Peyer's patch (tissue), 4 donors: ENCODE data around the gene SHB.

Experiments
- POLR2A ChIP-seq, 2 donors: fragments of 450-650 bp; IDR thresholded peaks; one replicate each; pipeline ENCODE4 v1.5.1; 2017; ENCODE audit warnings: antibody characterized with exemption in 2 of 2, mild to moderate bottlenecking in 2 of 2, moderate library complexity in 2 of 2
- TF ChIP-seq, protein P1 (sequence below), 6 experiments: fragments of 450-650 bp in 4 of 6; fragments of 200-600 bp in 2 of 6; sonication (generic) in 1 of 6; IDR thresholded peaks; one replicate each; pipeline ENCODE4 v1.5.1; 2017 to 2019; ENCODE audit warnings: antibody characterized with exemption in 6 of 6, mild to moderate bottlenecking in 3 of 6, moderate library complexity in 1 of 6

GRCh38 chr9:38057416-38058195 is 11.4 kb downstream of the SHB start:
- TF ChIP-seq, protein P1, sequence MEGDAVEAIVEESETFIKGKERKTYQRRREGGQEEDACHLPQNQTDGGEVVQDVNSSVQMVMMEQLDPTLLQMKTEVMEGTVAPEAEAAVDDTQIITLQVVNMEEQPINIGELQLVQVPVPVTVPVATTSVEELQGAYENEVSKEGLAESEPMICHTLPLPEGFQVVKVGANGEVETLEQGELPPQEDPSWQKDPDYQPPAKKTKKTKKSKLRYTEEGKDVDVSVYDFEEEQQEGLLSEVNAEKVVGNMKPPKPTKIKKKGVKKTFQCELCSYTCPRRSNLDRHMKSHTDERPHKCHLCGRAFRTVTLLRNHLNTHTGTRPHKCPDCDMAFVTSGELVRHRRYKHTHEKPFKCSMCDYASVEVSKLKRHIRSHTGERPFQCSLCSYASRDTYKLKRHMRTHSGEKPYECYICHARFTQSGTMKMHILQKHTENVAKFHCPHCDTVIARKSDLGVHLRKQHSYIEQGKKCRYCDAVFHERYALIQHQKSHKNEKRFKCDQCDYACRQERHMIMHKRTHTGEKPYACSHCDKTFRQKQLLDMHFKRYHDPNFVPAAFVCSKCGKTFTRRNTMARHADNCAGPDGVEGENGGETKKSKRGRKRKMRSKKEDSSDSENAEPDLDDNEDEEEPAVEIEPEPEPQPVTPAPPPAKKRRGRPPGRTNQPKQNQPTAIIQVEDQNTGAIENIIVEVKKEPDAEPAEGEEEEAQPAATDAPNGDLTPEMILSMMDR (IDR thresholded peaks at IDR 0.05), result no peak
- no peak for TF ChIP-seq POLR2A (IDR thresholded peaks at IDR 0.05)
